HG02840 (cell line): ENCODE measurements around the gene CDK10.

ENCODE experiments used
- ATAC-seq: cut with Tn5 transposase; IDR thresholded peaks from one replicate; pipeline ENCODE4 v1.9.1; 2021; ENCODE audit warnings: mild to moderate bottlenecking, moderate library complexity, moderate number of reproducible peaks; ENCODE audit not compliant: unreplicated experiment, low FRiP score

Gene CDK10

GRCh38 chr16:89732142-89732917 lies 45.8 kb downstream of the CDK10 start:
- no peak for ATAC-seq

- no peak for ATAC-seq
Observed at GRCh38 chr16:89732918-89733242, 46.4 kb downstream of the CDK10 start.

GRCh38 chr16:89733322-89733721 lies 46.8 kb downstream of the CDK10 start:
- ATAC-seq, result no peak

GRCh38 chr16:89733792-89734191 lies 47.3 kb downstream of the CDK10 start:
- no peak for ATAC-seq

- ATAC-seq, result no peak
Observed at GRCh38 chr16:89736554-89736953, 50.1 kb downstream of the CDK10 start.

GRCh38 chr16:89737341-89738071 lies 51.0 kb downstream of the CDK10 start:
- ATAC-seq, result no peak

GRCh38 chr16:89738072-89738377 lies 51.5 kb downstream of the CDK10 start:
- ATAC-seq, result no peak

GRCh38 chr16:89738538-89739317 lies 52.2 kb downstream of the CDK10 start:
- no peak for ATAC-seq

- ATAC-seq, result no peak
Observed at GRCh38 chr16:89739383-89739782, 52.9 kb downstream of the CDK10 start.

GRCh38 chr16:89741342-89742014 lies 55.0 kb downstream of the CDK10 start:
- ATAC-seq, result no peak

- no peak for ATAC-seq
Observed at GRCh38 chr16:89742948-89743347, 56.5 kb downstream of the CDK10 start.

GRCh38 chr16:89744813-89745212 lies 58.3 kb downstream of the CDK10 start:
- no peak for ATAC-seq
